Karpas-422 (cell line): ENCODE measurements around the gene XRCC4. TPM values are rescaled to one million over a fixed set of nuclear protein-coding genes. Genes with fewer than 3 reads are reported as not detected.

ENCODE experiments used
- DNase-seq: peaks from one replicate; pipeline ENCODE4 v3.0.0-alpha.2; 2015
- H2AFZ ChIP-seq: fragments of 200-600 bp; sonication (generic); 2 replicates; pipeline ENCODE4 v1.6.1; 2014; ENCODE audit warnings: antibody characterized with exemption, low read length, mixed read lengths
- H3K27ac ChIP-seq: fragments of 200-600 bp; sonication (generic); 2 replicates; pipeline ENCODE4 v1.5.1; 2014; ENCODE audit warnings: mild to moderate bottlenecking, low read length, moderate library complexity
- H3K27me3 ChIP-seq: fragments of 200-600 bp; sonication (generic); 2 replicates; pipeline ENCODE4 v1.6.1; 2014; ENCODE audit warnings: low read length, mixed read lengths
- H3K36me3 ChIP-seq: fragments of 200-600 bp; sonication (generic); 2 replicates; pipeline ENCODE4 v1.6.1; 2014; ENCODE audit warnings: low read length, mixed read lengths; ENCODE audit not compliant: insufficient read depth
- H3K4me1 ChIP-seq: fragments of 200-600 bp; sonication (generic); 2 replicates; pipeline ENCODE4 v1.6.1; 2014; ENCODE audit warnings: mild to moderate bottlenecking, low read length, mixed read lengths
- H3K4me2 ChIP-seq: fragments of 200-600 bp; sonication (generic); 2 replicates; pipeline ENCODE4 v1.6.1; 2014; ENCODE audit warnings: low read length, low read depth, mild to moderate bottlenecking; ENCODE audit not compliant: poor library complexity, severe bottlenecking
- H3K4me3 ChIP-seq: fragments of 200-600 bp; sonication (generic); 2 replicates; pipeline ENCODE4 v1.5.1; 2014; ENCODE audit warnings: mild to moderate bottlenecking, antibody characterized with exemption, low read length, mixed read lengths
- H3K79me2 ChIP-seq: fragments of 200-600 bp; sonication (generic); 2 replicates; pipeline ENCODE4 v1.6.1; 2014; ENCODE audit warnings: mild to moderate bottlenecking, low read length, mixed read lengths
- H3K9ac ChIP-seq: fragments of 200-600 bp; sonication (generic); 2 replicates; pipeline ENCODE4 v1.6.0; 2014; ENCODE audit warnings: low read length
- H3K9me2 ChIP-seq: fragments of 200-600 bp; sonication (generic), shearing (Covaris generic); replicated peaks from 2 replicates; pipeline ENCODE4 v1.6.0; 2014; ENCODE audit warnings: mild to moderate bottlenecking, low read length, moderate library complexity; ENCODE audit not compliant: insufficient read depth
- H3K9me3 ChIP-seq: fragments of 300-700, 200-600 bp; sonication (generic); 2 replicates; pipeline ENCODE4 v1.6.1; 2014; ENCODE audit warnings: low read length, mixed read lengths
- H4K20me1 ChIP-seq: fragments of 200-600 bp; sonication (generic); 2 replicates; pipeline ENCODE4 v1.6.1; 2014; ENCODE audit warnings: mild to moderate bottlenecking, antibody characterized with exemption, low read length, low read depth; ENCODE audit not compliant: insufficient read depth
- total RNA-seq: library from RNA; depleted of rRNA; stranded (reverse); fragments of >200 nt; shearing (Covaris generic); gene quantifications from 2 replicates; pipeline ENCODE4 v1.2.3, GENCODE V29; 2014; ENCODE audit warnings: low replicate concordance; rRNA removed

Gene XRCC4
- 14.8 and 22.2 TPM in 2 replicates for total RNA-seq

GRCh38 chr5:83076742-83077661 is at the start of gene XRCC4, which contains the start of gene TMEM167A:
TSS of gene XRCC4 (plus strand) at chr5:83077547. CDS start at chr5:83104920, 27,373 bp downstream.
TSS of gene TMEM167A (minus strand) at chr5:83077394. CDS start at chr5:83077323, 71 bp downstream.
- H3K9me3 ChIP-seq, result no peaks in the 10 kb centered on the region
- peak within 1 kb of the TSS; percentile 95 for H3K4me2 ChIP-seq
- H3K79me2 ChIP-seq, result peaks cover 87% of the 10 kb centered on the region
- peak within 1 kb of the TSS; percentile 86 for H3K9ac ChIP-seq
- H3K9me2 ChIP-seq, result no peaks in the 10 kb centered on the region
- peak within 1 kb of the TSS; percentile 29; the same call in 1 of the 2 replicates for H2AFZ ChIP-seq
- peak within 1 kb of the TSS; percentile 76 for H3K4me3 ChIP-seq
- no peaks in the 10 kb centered on the region for H3K27me3 ChIP-seq
- DNase-seq, result peak; percentile 99
- peaks cover 36% of the 10 kb centered on the region for H3K4me1 ChIP-seq
- H3K27ac ChIP-seq, result peak within 1 kb of the TSS; percentile 89
- H4K20me1 ChIP-seq, result no peaks in the 10 kb centered on the region
- peaks cover 18% of the 10 kb centered on the region for H3K36me3 ChIP-seq

GRCh38 chr5:83029912-83030311 is 47.4 kb upstream of the XRCC4 start:
- H3K27me3 ChIP-seq, result no peaks in the 10 kb centered on the region
- no peak overlapping the region for H3K4me2 ChIP-seq
- H3K4me1 ChIP-seq, result no peaks in the 10 kb centered on the region

GRCh38 chr5:83031381-83031780 is 46.0 kb upstream of the XRCC4 start:
- H3K79me2 ChIP-seq, result no peaks in the 10 kb centered on the region
- H2AFZ ChIP-seq, result no peak overlapping the region
- no peak overlapping the region for H3K4me2 ChIP-seq
- H3K27me3 ChIP-seq, result no peaks in the 10 kb centered on the region
- no peaks in the 10 kb centered on the region for H3K4me1 ChIP-seq
- H3K36me3 ChIP-seq, result no peaks in the 10 kb centered on the region
- no peak overlapping the region for H3K4me3 ChIP-seq
- DNase-seq, result no peak
- H3K9me2 ChIP-seq, result no peaks in the 10 kb centered on the region
- no peaks in the 10 kb centered on the region for H4K20me1 ChIP-seq
- H3K27ac ChIP-seq, result no peak overlapping the region
- H3K9ac ChIP-seq, result no peak overlapping the region
- H3K9me3 ChIP-seq, result no peaks in the 10 kb centered on the region

More at GRCh38 chr5:83029912-83030311, 47.4 kb upstream of the XRCC4 start:
- Histone ChIP-seq H3K9ac (no peak overlapping the region), H3K36me3 (no peaks in the 10 kb centered on the region), H2AFZ (no peak overlapping the region), H4K20me1 (no peaks in the 10 kb centered on the region), H3K9me2 (no peaks in the 10 kb centered on the region), H3K4me3 (no peak overlapping the region), H3K79me2 (no peaks in the 10 kb centered on the region), H3K9me3 (no peaks in the 10 kb centered on the region), H3K27ac (no peak overlapping the region)
- DNase-seq, result no peak

- no peak overlapping the region for H3K27ac ChIP-seq
- DNase-seq, result no peak
- no peaks in the 10 kb centered on the region for H3K27me3 ChIP-seq
- H3K4me3 ChIP-seq, result no peak overlapping the region
- no peaks in the 10 kb centered on the region for H3K9me2 ChIP-seq
- no peaks in the 10 kb centered on the region for H3K9me3 ChIP-seq
- no peaks in the 10 kb centered on the region for H3K4me1 ChIP-seq
- H3K9ac ChIP-seq, result no peak overlapping the region
- H3K79me2 ChIP-seq, result no peaks in the 10 kb centered on the region
- H3K4me2 ChIP-seq, result no peak overlapping the region
- H4K20me1 ChIP-seq, result no peaks in the 10 kb centered on the region
- H3K36me3 ChIP-seq, result no peaks in the 10 kb centered on the region
- H2AFZ ChIP-seq, result no peak overlapping the region
These were observed 43.3 kb upstream of the XRCC4 start for GRCh38 chr5:83034036-83034435.

GRCh38 chr5:83034528-83035207 is 42.7 kb upstream of the XRCC4 start:
- no peak overlapping the region for H3K9ac ChIP-seq
- H3K27me3 ChIP-seq, result no peaks in the 10 kb centered on the region

GRCh38 chr5:83035373-83036100 is 41.8 kb upstream of the XRCC4 start:
- Histone ChIP-seq H3K27me3 (no peaks in the 10 kb centered on the region), H3K36me3 (no peaks in the 10 kb centered on the region), H3K9me3 (no peaks in the 10 kb centered on the region), H3K9me2 (no peaks in the 10 kb centered on the region), H3K27ac (no peak overlapping the region), H3K4me3 (no peak overlapping the region), H2AFZ (no peak overlapping the region), H3K4me1 (no peaks in the 10 kb centered on the region), H3K4me2 (no peak overlapping the region), H3K79me2 (no peaks in the 10 kb centered on the region), H4K20me1 (no peaks in the 10 kb centered on the region), H3K9ac (no peak overlapping the region)
- DNase-seq, result no peak

More at GRCh38 chr5:83034528-83035207, 42.7 kb upstream of the XRCC4 start:
- no peak for DNase-seq
- Histone ChIP-seq H3K4me2 (no peak overlapping the region), H3K4me3 (no peak overlapping the region), H3K79me2 (no peaks in the 10 kb centered on the region), H4K20me1 (no peaks in the 10 kb centered on the region), H3K9me2 (no peaks in the 10 kb centered on the region), H2AFZ (no peak overlapping the region), H3K9me3 (no peaks in the 10 kb centered on the region), H3K27ac (no peak overlapping the region), H3K4me1 (no peaks in the 10 kb centered on the region), H3K36me3 (no peaks in the 10 kb centered on the region)

- H2AFZ ChIP-seq, result no peak overlapping the region
- H3K79me2 ChIP-seq, result no peaks in the 10 kb centered on the region
- DNase-seq, result no peak
- no peaks in the 10 kb centered on the region for H4K20me1 ChIP-seq
- no peak overlapping the region for H3K4me2 ChIP-seq
- no peak overlapping the region for H3K4me3 ChIP-seq
- H3K4me1 ChIP-seq, result no peaks in the 10 kb centered on the region
- H3K9me3 ChIP-seq, result no peaks in the 10 kb centered on the region
- no peak overlapping the region for H3K9ac ChIP-seq
- no peaks in the 10 kb centered on the region for H3K36me3 ChIP-seq
- no peaks in the 10 kb centered on the region for H3K27me3 ChIP-seq
- no peaks in the 10 kb centered on the region for H3K9me2 ChIP-seq
- H3K27ac ChIP-seq, result no peak overlapping the region
These were observed 40.3 kb upstream of the XRCC4 start for GRCh38 chr5:83036991-83037575.
